Effector memory CD4-positive, alpha-beta T cell (primary cell): Measurements from ENCODE around the gene TSC22D2.

Experiments
- DNase-seq, 3 donors: peaks; one replicate each; pipeline ENCODE4 v3.0.0-alpha.2; 2020
- H3K27ac ChIP-seq: 2 replicates; pipeline ENCODE4 v1.7.0; 2013; ENCODE audit warnings: mild to moderate bottlenecking, low read length, moderate library complexity; ENCODE audit not compliant: insufficient read depth, poor library complexity, severe bottlenecking
- H3K27me3 ChIP-seq: replicated peaks from 2 replicates; pipeline ENCODE4 v1.7.0; 2013; ENCODE audit warnings: mild to moderate bottlenecking, low read length; ENCODE audit not compliant: insufficient read depth, control insufficient read depth, poor library complexity, severe bottlenecking
- H3K36me3 ChIP-seq: 2 replicates; pipeline ENCODE4 v1.7.0; 2013; ENCODE audit warnings: mild to moderate bottlenecking, low read length, moderate library complexity; ENCODE audit not compliant: control insufficient read depth, insufficient read depth
- H3K4me1 ChIP-seq: 2 replicates; pipeline ENCODE4 v1.7.0; 2013; ENCODE audit warnings: low read length, mild to moderate bottlenecking; ENCODE audit not compliant: control insufficient read depth, insufficient read depth, poor library complexity, severe bottlenecking
- H3K4me3 ChIP-seq: 2 replicates; pipeline ENCODE4 v1.7.0; 2013; ENCODE audit warnings: low read length, low read depth, mild to moderate bottlenecking; ENCODE audit not compliant: insufficient read depth, poor library complexity, severe bottlenecking
- H3K9me3 ChIP-seq: 2 replicates; pipeline ENCODE4 v1.7.0; 2013; ENCODE audit warnings: mild to moderate bottlenecking, low read length, moderate library complexity; ENCODE audit not compliant: control insufficient read depth

Gene TSC22D2

GRCh38 chr3:150371741-150372254 lies 36.3 kb upstream of the TSC22D2 start:
- DNase-seq, result no peak
- Histone ChIP-seq H3K27ac (no peak overlapping the region), H3K4me3 (no peak overlapping the region), H3K9me3 (no peaks in the 10 kb centered on the region), H3K36me3 (no peaks in the 10 kb centered on the region), H3K4me1 (no peaks in the 10 kb centered on the region), H3K27me3 (no peaks in the 10 kb centered on the region)

GRCh38 chr3:150372320-150372719 lies 35.8 kb upstream of the TSC22D2 start:
- Histone ChIP-seq H3K4me3 (no peak overlapping the region), H3K4me1 (no peaks in the 10 kb centered on the region), H3K36me3 (no peaks in the 10 kb centered on the region), H3K27me3 (no peaks in the 10 kb centered on the region), H3K9me3 (no peaks in the 10 kb centered on the region), H3K27ac (no peak overlapping the region)
- no peak for DNase-seq

GRCh38 chr3:150372722-150373121 lies 35.4 kb upstream of the TSC22D2 start:
- Histone ChIP-seq H3K9me3 (no peaks in the 10 kb centered on the region), H3K27me3 (no peaks in the 10 kb centered on the region), H3K36me3 (no peaks in the 10 kb centered on the region), H3K4me1 (no peaks in the 10 kb centered on the region), H3K4me3 (no peak overlapping the region), H3K27ac (no peak overlapping the region)
- DNase-seq, result no peak

- Histone ChIP-seq H3K4me1 (no peaks in the 10 kb centered on the region), H3K36me3 (no peaks in the 10 kb centered on the region), H3K9me3 (no peaks in the 10 kb centered on the region), H3K4me3 (no peak overlapping the region), H3K27me3 (no peaks in the 10 kb centered on the region), H3K27ac (no peak overlapping the region)
- no peak for DNase-seq
Observed at GRCh38 chr3:150373234-150373875, 34.7 kb upstream of the TSC22D2 start.

GRCh38 chr3:150374975-150375374 lies 33.1 kb upstream of the TSC22D2 start:
- H3K27ac ChIP-seq, result no peak overlapping the region
- no peaks in the 10 kb centered on the region for H3K27me3 ChIP-seq
- no peak overlapping the region for H3K4me3 ChIP-seq
- H3K36me3 ChIP-seq, result no peaks in the 10 kb centered on the region
- no peaks in the 10 kb centered on the region for H3K9me3 ChIP-seq
- DNase-seq, result no peak
- H3K4me1 ChIP-seq, result no peaks in the 10 kb centered on the region

- Histone ChIP-seq H3K4me1 (no peaks in the 10 kb centered on the region), H3K4me3 (no peak overlapping the region), H3K9me3 (no peaks in the 10 kb centered on the region), H3K27me3 (no peaks in the 10 kb centered on the region), H3K36me3 (no peaks in the 10 kb centered on the region), H3K27ac (no peak overlapping the region)
- DNase-seq, result no peak
Observed at GRCh38 chr3:150376001-150376848, 31.9 kb upstream of the TSC22D2 start.

GRCh38 chr3:150377601-150378300 lies 30.3 kb upstream of the TSC22D2 start:
- Histone ChIP-seq H3K36me3 (no peaks in the 10 kb centered on the region), H3K27ac (no peak overlapping the region), H3K9me3 (no peaks in the 10 kb centered on the region), H3K27me3 (no peaks in the 10 kb centered on the region), H3K4me3 (no peak overlapping the region), H3K4me1 (no peaks in the 10 kb centered on the region)
- DNase-seq, result no peak

- Histone ChIP-seq H3K4me3 (no peak overlapping the region), H3K9me3 (no peaks in the 10 kb centered on the region), H3K4me1 (no peaks in the 10 kb centered on the region), H3K27me3 (no peaks in the 10 kb centered on the region), H3K27ac (no peak overlapping the region), H3K36me3 (no peaks in the 10 kb centered on the region)
- DNase-seq, result no peak
Observed at GRCh38 chr3:150378301-150378748, 29.8 kb upstream of the TSC22D2 start.

- Histone ChIP-seq H3K36me3 (no peaks in the 10 kb centered on the region), H3K4me3 (no peak overlapping the region), H3K9me3 (no peaks in the 10 kb centered on the region), H3K27ac (no peak overlapping the region), H3K27me3 (no peaks in the 10 kb centered on the region), H3K4me1 (no peaks in the 10 kb centered on the region)
- no peak for DNase-seq
Observed at GRCh38 chr3:150379469-150379868, 28.6 kb upstream of the TSC22D2 start.
